OCI-LY3 (cell line): Measurements from ENCODE around the gene TCP11.

ENCODE experiments used
- CTCF ChIP-seq: fragments of 200-600, 300-600 bp; sonication (generic); IDR thresholded peaks from 2 replicates; pipeline ENCODE4 v1.5.1; 2014; ENCODE audit warnings: antibody characterized with exemption, low read length, low read depth
- EZH2phosphoT487 ChIP-seq: fragments of 200-600 bp; shearing (Covaris generic); IDR thresholded peaks from 2 replicates; pipeline ENCODE4 v1.6.1; 2018; ENCODE audit warnings: antibody characterized with exemption, mixed run types, low read depth

GRCh38 chr6:35071347-35071994 is 69.7 kb downstream of the TCP11 start:
- TF ChIP-seq CTCF (no peak), EZH2phosphoT487 (no peak)
